Measurements from ENCODE around the gene KCNK4. TPM values are rescaled to one million over a fixed set of nuclear protein-coding genes. Genes with fewer than 3 reads are reported as not detected.

KCNK4 gene
- total and polyA plus RNA-seq, 5 donors from 2014 or later, result not detected

- H3K36me3 ChIP-seq (ENCODE audit: control insufficient read depth, insufficient read depth, low read length), result peaks cover 4% of the 10 kb centered on the region
- H3K4me1 ChIP-seq (ENCODE audit: control insufficient read depth, insufficient read depth, low read length, poor library complexity, severe bottlenecking), result peaks cover 18% of the 10 kb centered on the region
- no peaks in the 10 kb centered on the region for H3K9me3 ChIP-seq (ENCODE audit: control insufficient read depth in 2 of 2, low read length in 2 of 2)
- H3K36me3 Mint-ChIP-seq, result no peaks in the 10 kb centered on the region
- no peak overlapping the region for H3K27ac Mint-ChIP-seq
- no peaks in the 10 kb centered on the region for H3K27me3 ChIP-seq (ENCODE audit: control insufficient read depth, insufficient read depth, low read length)
- no peaks in the 10 kb centered on the region for H3K9me3 Mint-ChIP-seq
- H3K27ac ChIP-seq (ENCODE audit: insufficient read depth, low read length, poor library complexity, severe bottlenecking), result no peak overlapping the region
- DNase-seq, result no peak
- ATAC-seq (ENCODE audit: low read depth in 2 of 2), result no peak
- no peaks in the 10 kb centered on the region for H3K27me3 Mint-ChIP-seq
- H3K4me3 Mint-ChIP-seq, result no peak overlapping the region
- peaks cover 0 to 22% (median 11%) of the 10 kb centered on the region in 4 donors for H3K4me1 Mint-ChIP-seq
- H3K4me3 ChIP-seq (ENCODE audit: low read depth, low read length), result no peak overlapping the region
These were observed 34.8 kb upstream of the KCNK4 start for GRCh38 chr11:64256300-64256699.

GRCh38 chr11:64258356-64258755 lies 32.7 kb upstream of the KCNK4 start:
- Histone ChIP-seq H3K4me1 (ENCODE audit: control insufficient read depth, insufficient read depth, low read length, poor library complexity, severe bottlenecking) (peaks cover 5% of the 10 kb centered on the region), H3K4me3 (ENCODE audit: low read depth, low read length) (no peak overlapping the region), H3K27ac (ENCODE audit: insufficient read depth, low read length, poor library complexity, severe bottlenecking) (no peak overlapping the region), H3K9me3 (ENCODE audit: control insufficient read depth in 2 of 2, low read length in 2 of 2) (no peaks in the 10 kb centered on the region), H3K36me3 (ENCODE audit: control insufficient read depth, insufficient read depth, low read length) (peaks cover 4% of the 10 kb centered on the region), H3K27me3 (ENCODE audit: control insufficient read depth, insufficient read depth, low read length) (no peaks in the 10 kb centered on the region)
- no peaks in the 10 kb centered on the region for H3K27me3 Mint-ChIP-seq
- no peak overlapping the region for H3K4me3 Mint-ChIP-seq
- H3K36me3 Mint-ChIP-seq, result no peaks in the 10 kb centered on the region
- no peak overlapping the region for H3K27ac Mint-ChIP-seq
- H3K9me3 Mint-ChIP-seq, result no peaks in the 10 kb centered on the region
- H3K4me1 Mint-ChIP-seq, result peaks cover 0 to 13% (median 8%) of the 10 kb centered on the region in 4 donors
- ATAC-seq (ENCODE audit: low read depth in 2 of 2), result no peak
- no peak for DNase-seq

- H3K27me3 ChIP-seq (ENCODE audit: control insufficient read depth, insufficient read depth, low read length), result no peaks in the 10 kb centered on the region
- Mint-ChIP-seq H3K27ac (peak overlapping the region in 1 of 3 donors; percentile 63), H3K4me3 (peak overlapping the region in 1 of 4 donors; percentile 84), H3K36me3 (no peaks in the 10 kb centered on the region), H3K27me3 (no peaks in the 10 kb centered on the region), H3K4me1 (peaks cover 0 to 8% (median 6%) of the 10 kb centered on the region in 4 donors), H3K9me3 (no peaks in the 10 kb centered on the region)
- no peak overlapping the region for H3K27ac ChIP-seq (ENCODE audit: insufficient read depth, low read length, poor library complexity, severe bottlenecking)
- H3K4me3 ChIP-seq (ENCODE audit: low read depth, low read length), result no peak overlapping the region
- DNase-seq (no peak), ATAC-seq (ENCODE audit: low read depth in 2 of 2) (no peak)
- H3K36me3 ChIP-seq (ENCODE audit: control insufficient read depth, insufficient read depth, low read length), result peaks cover 4% of the 10 kb centered on the region
- H3K9me3 ChIP-seq (ENCODE audit: control insufficient read depth in 2 of 2, low read length in 2 of 2), result no peaks in the 10 kb centered on the region
- peaks cover 5% of the 10 kb centered on the region for H3K4me1 ChIP-seq (ENCODE audit: control insufficient read depth, insufficient read depth, low read length, poor library complexity, severe bottlenecking)
These were observed 32.1 kb upstream of the KCNK4 start for GRCh38 chr11:64258946-64259532.

- no peaks in the 10 kb centered on the region for H3K9me3 ChIP-seq (ENCODE audit: control insufficient read depth in 2 of 2, low read length in 2 of 2)
- H3K27ac ChIP-seq (ENCODE audit: insufficient read depth, low read length, poor library complexity, severe bottlenecking), result no peak overlapping the region
- H3K27me3 Mint-ChIP-seq, result no peaks in the 10 kb centered on the region
- H3K27ac Mint-ChIP-seq, result peak overlapping the region in 1 of 3 donors; percentile 63
- no peaks in the 10 kb centered on the region for H3K36me3 Mint-ChIP-seq
- ATAC-seq (ENCODE audit: low read depth in 2 of 2) (peak in 1 of 2 donors; percentile 32), DNase-seq (no peak)
- peaks cover 4% of the 10 kb centered on the region for H3K36me3 ChIP-seq (ENCODE audit: control insufficient read depth, insufficient read depth, low read length)
- H3K4me1 Mint-ChIP-seq, result peaks cover 0 to 9% (median 6%) of the 10 kb centered on the region in 4 donors
- no peaks in the 10 kb centered on the region for H3K27me3 ChIP-seq (ENCODE audit: control insufficient read depth, insufficient read depth, low read length)
- H3K9me3 Mint-ChIP-seq, result no peaks in the 10 kb centered on the region
- H3K4me3 ChIP-seq (ENCODE audit: low read depth, low read length), result no peak overlapping the region
- H3K4me1 ChIP-seq (ENCODE audit: control insufficient read depth, insufficient read depth, low read length, poor library complexity, severe bottlenecking), result peaks cover 5% of the 10 kb centered on the region
- H3K4me3 Mint-ChIP-seq, result peak overlapping the region in 2 of 4 donors; percentile 82 to 84
These were observed 31.5 kb upstream of the KCNK4 start for GRCh38 chr11:64259533-64260067.

GRCh38 chr11:64260147-64260708 lies 30.9 kb upstream of the KCNK4 start:
- no peak overlapping the region for H3K27ac ChIP-seq (ENCODE audit: insufficient read depth, low read length, poor library complexity, severe bottlenecking)
- Mint-ChIP-seq H3K27me3 (no peaks in the 10 kb centered on the region), H3K9me3 (no peaks in the 10 kb centered on the region), H3K36me3 (no peaks in the 10 kb centered on the region), H3K4me1 (peaks cover 0 to 9% (median 6%) of the 10 kb centered on the region in 4 donors), H3K4me3 (peak overlapping the region in 2 of 4 donors; percentile 44 to 82), H3K27ac (peak overlapping the region in 1 of 3 donors; percentile 63)
- ATAC-seq (ENCODE audit: low read depth in 2 of 2) (no peak), DNase-seq (no peak)
- H3K9me3 ChIP-seq (ENCODE audit: control insufficient read depth in 2 of 2, low read length in 2 of 2), result no peaks in the 10 kb centered on the region
- H3K36me3 ChIP-seq (ENCODE audit: control insufficient read depth, insufficient read depth, low read length), result peaks cover 4% of the 10 kb centered on the region
- H3K27me3 ChIP-seq (ENCODE audit: control insufficient read depth, insufficient read depth, low read length), result no peaks in the 10 kb centered on the region
- H3K4me3 ChIP-seq (ENCODE audit: low read depth, low read length), result no peak overlapping the region
- peaks cover 5% of the 10 kb centered on the region for H3K4me1 ChIP-seq (ENCODE audit: control insufficient read depth, insufficient read depth, low read length, poor library complexity, severe bottlenecking)

GRCh38 chr11:64261556-64262080 lies 29.5 kb upstream of the KCNK4 start:
- ATAC-seq (ENCODE audit: low read depth in 2 of 2) (no peak), DNase-seq (no peak)
- Histone ChIP-seq H3K36me3 (ENCODE audit: control insufficient read depth, insufficient read depth, low read length) (peaks cover 4% of the 10 kb centered on the region), H3K27me3 (ENCODE audit: control insufficient read depth, insufficient read depth, low read length) (no peaks in the 10 kb centered on the region), H3K27ac (ENCODE audit: insufficient read depth, low read length, poor library complexity, severe bottlenecking) (no peak overlapping the region), H3K4me1 (ENCODE audit: control insufficient read depth, insufficient read depth, low read length, poor library complexity, severe bottlenecking) (peaks cover 5% of the 10 kb centered on the region), H3K9me3 (ENCODE audit: control insufficient read depth in 2 of 2, low read length in 2 of 2) (no peaks in the 10 kb centered on the region), H3K4me3 (ENCODE audit: low read depth, low read length) (no peak overlapping the region)
- H3K4me3 Mint-ChIP-seq, result no peak overlapping the region
- H3K36me3 Mint-ChIP-seq, result no peaks in the 10 kb centered on the region
- H3K4me1 Mint-ChIP-seq, result peaks cover 0 to 9% (median 6%) of the 10 kb centered on the region in 4 donors
- no peak overlapping the region for H3K27ac Mint-ChIP-seq
- H3K9me3 Mint-ChIP-seq, result no peaks in the 10 kb centered on the region
- H3K27me3 Mint-ChIP-seq, result no peaks in the 10 kb centered on the region

GRCh38 chr11:64262271-64263002 lies 28.7 kb upstream of the KCNK4 start:
- no peak for ATAC-seq (ENCODE audit: low read depth in 2 of 2)

More at GRCh38 chr11:64262271-64263002, 28.7 kb upstream of the KCNK4 start:
- DNase-seq, result no peak
- Mint-ChIP-seq H3K27ac (no peak overlapping the region), H3K4me1 (peaks cover 0 to 9% (median 6%) of the 10 kb centered on the region in 4 donors), H3K9me3 (no peaks in the 10 kb centered on the region), H3K27me3 (no peaks in the 10 kb centered on the region), H3K36me3 (no peaks in the 10 kb centered on the region), H3K4me3 (no peak overlapping the region)
- Histone ChIP-seq H3K27me3 (ENCODE audit: control insufficient read depth, insufficient read depth, low read length) (no peaks in the 10 kb centered on the region), H3K27ac (ENCODE audit: insufficient read depth, low read length, poor library complexity, severe bottlenecking) (no peak overlapping the region), H3K9me3 (ENCODE audit: control insufficient read depth in 2 of 2, low read length in 2 of 2) (no peaks in the 10 kb centered on the region), H3K36me3 (ENCODE audit: control insufficient read depth, insufficient read depth, low read length) (peaks cover 4% of the 10 kb centered on the region), H3K4me3 (ENCODE audit: low read depth, low read length) (no peak overlapping the region), H3K4me1 (ENCODE audit: control insufficient read depth, insufficient read depth, low read length, poor library complexity, severe bottlenecking) (peaks cover 5% of the 10 kb centered on the region)
